NCI-H2081 (cell line): Measurements from ENCODE around the gene C2CD5.
"Not testable (repeated sequence)": the region's sequence is repeated elsewhere in the genome, so short reads cannot be mapped to it uniquely, and the experiment has no call there.

ENCODE experiments used
- DNase-seq, 2 experiments: peaks; one replicate each; lab custom pipeline; 2025; lab: John Stamatoyannopoulos, UW

The C2CD5 gene

GRCh38 chr12:22544038-22544979 is at the start of gene C2CD5:
Gene C2CD5, minus strand, starts transcription at chr12:22544542. Its CDS starts 392 bp downstream, at chr12:22544150.
- peak; percentile 98 for DNase-seq

GRCh38 chr12:22593864-22594263 is 49.5 kb upstream of the C2CD5 start:
- no peak for DNase-seq

- DNase-seq: peak; percentile 79 to 93
Measured at GRCh38 chr12:22588817-22589216, 44.5 kb upstream of the C2CD5 start.

GRCh38 chr12:22578328-22578727 is 34.0 kb upstream of the C2CD5 start:
- no peak for DNase-seq

- DNase-seq: no peak
Measured at GRCh38 chr12:22577667-22578066, 33.3 kb upstream of the C2CD5 start.

- no peak for DNase-seq
Measured at GRCh38 chr12:22576473-22576872, 32.1 kb upstream of the C2CD5 start.

GRCh38 chr12:22576065-22576464 is 31.7 kb upstream of the C2CD5 start:
- no peak for DNase-seq

GRCh38 chr12:22574921-22575320 is 30.6 kb upstream of the C2CD5 start:
- DNase-seq: no peak

GRCh38 chr12:22573181-22573580 is 28.8 kb upstream of the C2CD5 start:
- DNase-seq: no peak

GRCh38 chr12:22569253-22569652 is 24.9 kb upstream of the C2CD5 start:
- DNase-seq: no peak

GRCh38 chr12:22562036-22563028 is 18.0 kb upstream of the C2CD5 start:
- peak in 1 of 2 experiments; percentile 59 for DNase-seq

GRCh38 chr12:22554750-22555149 is 10.4 kb upstream of the C2CD5 start:
- DNase-seq: not testable (repeated sequence)

GRCh38 chr12:22551624-22552023 is 7.3 kb upstream of the C2CD5 start:
- no peak for DNase-seq

GRCh38 chr12:22545255-22545654 is 913 bp upstream of the C2CD5 start:
- no peak for DNase-seq

- peak; percentile 60 to 77 for DNase-seq
Measured at GRCh38 chr12:22543246-22544037, 900 bp downstream of the C2CD5 start.

- DNase-seq: no peak
Measured at GRCh38 chr12:22541496-22542155, 2.7 kb downstream of the C2CD5 start.

- DNase-seq: no peak
Measured at GRCh38 chr12:22539055-22539454, 5.3 kb downstream of the C2CD5 start.

- no peak for DNase-seq
Measured at GRCh38 chr12:22538311-22538710, 6.0 kb downstream of the C2CD5 start.

- no peak for DNase-seq
Measured at GRCh38 chr12:22536971-22537544, 7.3 kb downstream of the C2CD5 start.

GRCh38 chr12:22536346-22536945 is 7.9 kb downstream of the C2CD5 start:
- no peak for DNase-seq
